DND-41 (cell line): ENCODE results near the gene CCDC137.

Experiments
- EZH2 ChIP-seq: IDR thresholded peaks from 3 replicates; pipeline ENCODE4 v1.6.1; 2012; ENCODE audit warnings: borderline replicate concordance, low read depth, mild to moderate bottlenecking, moderate library complexity, low read length, inconsistent platforms; ENCODE audit not compliant: severe bottlenecking
- TF ChIP-seq, protein P1 (sequence below): IDR thresholded peaks from 2 replicates; pipeline ENCODE4 v1.5.1; 2012; ENCODE audit warnings: borderline replicate concordance, low read length, moderate library complexity, mild to moderate bottlenecking; ENCODE audit not compliant: poor library complexity, severe bottlenecking; ENCODE audit errors: extremely low read depth

DNA sequence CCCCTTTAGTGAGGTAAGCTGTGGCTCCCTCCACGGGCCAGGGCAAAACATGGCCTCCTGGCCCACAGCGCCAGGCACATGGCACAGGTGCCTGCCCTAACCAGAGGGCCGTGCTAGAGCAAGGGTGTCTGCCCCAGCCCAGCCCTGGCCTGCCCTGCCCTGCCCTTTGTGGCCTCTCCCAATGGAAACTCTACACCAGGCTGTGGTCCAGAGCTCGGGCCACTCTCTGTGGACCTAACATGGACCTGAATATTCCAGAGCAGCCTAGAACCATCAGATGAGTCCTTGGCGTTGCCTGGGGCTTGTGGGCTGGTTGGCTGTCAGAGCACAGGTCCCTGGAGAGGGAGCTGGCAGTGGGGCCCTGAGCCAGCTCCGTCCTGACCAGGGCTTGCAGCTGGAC is 28.7 kb downstream of the CCDC137 start:
- no peak for TF ChIP-seq EZH2
- TF ChIP-seq, protein P1, sequence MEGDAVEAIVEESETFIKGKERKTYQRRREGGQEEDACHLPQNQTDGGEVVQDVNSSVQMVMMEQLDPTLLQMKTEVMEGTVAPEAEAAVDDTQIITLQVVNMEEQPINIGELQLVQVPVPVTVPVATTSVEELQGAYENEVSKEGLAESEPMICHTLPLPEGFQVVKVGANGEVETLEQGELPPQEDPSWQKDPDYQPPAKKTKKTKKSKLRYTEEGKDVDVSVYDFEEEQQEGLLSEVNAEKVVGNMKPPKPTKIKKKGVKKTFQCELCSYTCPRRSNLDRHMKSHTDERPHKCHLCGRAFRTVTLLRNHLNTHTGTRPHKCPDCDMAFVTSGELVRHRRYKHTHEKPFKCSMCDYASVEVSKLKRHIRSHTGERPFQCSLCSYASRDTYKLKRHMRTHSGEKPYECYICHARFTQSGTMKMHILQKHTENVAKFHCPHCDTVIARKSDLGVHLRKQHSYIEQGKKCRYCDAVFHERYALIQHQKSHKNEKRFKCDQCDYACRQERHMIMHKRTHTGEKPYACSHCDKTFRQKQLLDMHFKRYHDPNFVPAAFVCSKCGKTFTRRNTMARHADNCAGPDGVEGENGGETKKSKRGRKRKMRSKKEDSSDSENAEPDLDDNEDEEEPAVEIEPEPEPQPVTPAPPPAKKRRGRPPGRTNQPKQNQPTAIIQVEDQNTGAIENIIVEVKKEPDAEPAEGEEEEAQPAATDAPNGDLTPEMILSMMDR, result no peak
